HEK293 (cell line): ENCODE results near the gene RHEB.

ENCODE experiments used
- CTCF ChIA-PET: fragments of 350-600 bp; formaldehyde crosslinking; extraction: SDS; loops from one replicate; lab custom pipeline; 2021; ENCODE audit warnings: antibody characterized with exemption; lab: Yijun Ruan, JAX
- POLR2A ChIA-PET: fragments of 300-600 bp; formaldehyde crosslinking; extraction: SDS; loops from one replicate; lab custom pipeline; 2020; ENCODE audit warnings: antibody characterized with exemption, inconsistent platforms; lab: Yijun Ruan, JAX
- H3K27ac ChIP-seq: fragments of 200-500 bp; sonication (Bioruptor generic); 2 replicates; pipeline ENCODE4 v1.5.1; 2014; ENCODE audit warnings: low read depth, low read length, control low read depth, inconsistent platforms; ENCODE audit errors: extremely low read depth
- H3K36me3 ChIP-seq, 2 experiments: fragments of 200-500 bp in 1 of 2; sonication (Bioruptor generic) in 1 of 2; 1 replicate in 1 of 2; 2 replicates in 1 of 2; pipeline ENCODE4 v1.5.1; 2014 to 2017; ENCODE audit warnings: inconsistent platforms in 2 of 2, low read length in 2 of 2; ENCODE audit not compliant: control insufficient read depth in 2 of 2, insufficient read depth in 1 of 2
- H3K4me1 ChIP-seq: fragments of 200-500 bp; sonication (Bioruptor generic); 2 replicates; pipeline ENCODE4 v1.5.1; 2014; ENCODE audit warnings: mild to moderate bottlenecking, low read length, inconsistent platforms; ENCODE audit not compliant: control insufficient read depth, insufficient read depth
- H3K4me3 ChIP-seq: 2 replicates; pipeline ENCODE4 v1.5.1; 2011; ENCODE audit warnings: low read depth, mild to moderate bottlenecking, control low read depth, low read length, moderate library complexity
- H3K9me3 ChIP-seq: fragments of 200-500 bp; sonication (Bioruptor generic); 2 replicates; pipeline ENCODE4 v1.5.1; 2014; ENCODE audit warnings: low read depth, low read length, inconsistent platforms; ENCODE audit not compliant: control insufficient read depth, insufficient read depth
- CTCF ChIP-seq: fragments of 450-650 bp; formaldehyde crosslinking; IDR thresholded peaks from 2 replicates; pipeline ENCODE4 v1.5.1; 2016; ENCODE audit warnings: missing biosample characterization, missing genetic modification characterization
- KLF7 ChIP-seq: fragments of 450-650 bp; formaldehyde crosslinking; IDR thresholded peaks from 2 replicates; pipeline ENCODE4 v1.5.1; 2016; ENCODE audit warnings: missing biosample characterization, missing genetic modification characterization, borderline replicate concordance
- KLF9 ChIP-seq: fragments of 450-650 bp; formaldehyde crosslinking; IDR thresholded peaks from 2 replicates; pipeline ENCODE4 v1.5.1; 2016; ENCODE audit warnings: missing biosample characterization, missing genetic modification characterization, low read depth
- PATZ1 ChIP-seq: fragments of 450-650 bp; formaldehyde crosslinking; IDR thresholded peaks from 2 replicates; pipeline ENCODE4 v1.5.1; 2016; ENCODE audit warnings: missing biosample characterization, missing genetic modification characterization
- PRDM1 ChIP-seq: fragments of 450-650 bp; formaldehyde crosslinking; IDR thresholded peaks from 2 replicates; pipeline ENCODE4; 2016; ENCODE audit warnings: missing biosample characterization, missing genetic modification characterization
- WT1 ChIP-seq: fragments of 450-650 bp; formaldehyde crosslinking; IDR thresholded peaks from 2 replicates; pipeline ENCODE4 v1.5.1; 2016; ENCODE audit warnings: missing biosample characterization, missing genetic modification characterization
- ZEB2 ChIP-seq: fragments of 450-650 bp; formaldehyde crosslinking; IDR thresholded peaks from 2 replicates; pipeline ENCODE4 v1.5.1; 2016; ENCODE audit warnings: missing biosample characterization, missing genetic modification characterization
- ZFP37 ChIP-seq: fragments of 450-650 bp; formaldehyde crosslinking; IDR thresholded peaks from 2 replicates; pipeline ENCODE4 v1.5.1; 2016; ENCODE audit warnings: missing biosample characterization, missing genetic modification characterization
- ZFP41 ChIP-seq: fragments of 450-650 bp; formaldehyde crosslinking; IDR thresholded peaks from 2 replicates; pipeline ENCODE4 v1.5.1; 2016; ENCODE audit warnings: missing biosample characterization, missing genetic modification characterization, borderline replicate concordance
- ZIC2 ChIP-seq: fragments of 450-650 bp; formaldehyde crosslinking; IDR thresholded peaks from 2 replicates; pipeline ENCODE4 v1.5.1; 2016; ENCODE audit warnings: missing biosample characterization, missing genetic modification characterization
- ZNF214 ChIP-seq: fragments of 450-650 bp; formaldehyde crosslinking; IDR thresholded peaks from 2 replicates; pipeline ENCODE4 v1.5.1; 2017; ENCODE audit warnings: missing biosample characterization, mild to moderate bottlenecking, missing genetic modification characterization, borderline replicate concordance
- ZNF221 ChIP-seq: fragments of 450-650 bp; formaldehyde crosslinking; IDR thresholded peaks from 2 replicates; pipeline ENCODE4 v1.5.1; 2017; ENCODE audit warnings: missing biosample characterization, missing genetic modification characterization, borderline replicate concordance
- ZNF26 ChIP-seq: fragments of 450-650 bp; formaldehyde crosslinking; IDR thresholded peaks from 2 replicates; pipeline ENCODE4 v1.5.1; 2016; ENCODE audit warnings: missing biosample characterization, missing genetic modification characterization
- ZNF292 ChIP-seq: fragments of 450-650 bp; formaldehyde crosslinking; IDR thresholded peaks from 2 replicates; pipeline ENCODE4 v1.5.1; 2016; ENCODE audit warnings: low read depth, missing biosample characterization, missing genetic modification characterization, borderline replicate concordance
- ZNF391 ChIP-seq: fragments of 450-650 bp; formaldehyde crosslinking; IDR thresholded peaks from 2 replicates; pipeline ENCODE4 v1.5.1; 2016; ENCODE audit warnings: low read depth, missing biosample characterization, missing genetic modification characterization, borderline replicate concordance
- ZNF560 ChIP-seq: fragments of 450-650 bp; formaldehyde crosslinking; IDR thresholded peaks from 2 replicates; pipeline ENCODE4 v1.5.1; 2017; ENCODE audit warnings: missing biosample characterization, missing genetic modification characterization, borderline replicate concordance
- ZNF600 ChIP-seq: fragments of 450-650 bp; formaldehyde crosslinking; IDR thresholded peaks from 2 replicates; pipeline ENCODE4 v1.5.1; 2016; ENCODE audit warnings: missing biosample characterization, missing genetic modification characterization
- ZNF621 ChIP-seq: fragments of 450-650 bp; formaldehyde crosslinking; IDR thresholded peaks from 2 replicates; pipeline ENCODE4 v1.5.1; 2017; ENCODE audit warnings: missing biosample characterization, missing genetic modification characterization
- ZNF747 ChIP-seq: fragments of 450-650 bp; formaldehyde crosslinking; IDR thresholded peaks from 2 replicates; pipeline ENCODE4 v1.5.1; 2016; ENCODE audit warnings: missing biosample characterization, missing genetic modification characterization
- ZNF768 ChIP-seq: fragments of 450-650 bp; formaldehyde crosslinking; IDR thresholded peaks from 2 replicates; pipeline ENCODE4 v1.5.1; 2018; ENCODE audit warnings: missing biosample characterization, mild to moderate bottlenecking, missing genetic modification characterization
- ZNF792 ChIP-seq: fragments of 450-650 bp; formaldehyde crosslinking; IDR thresholded peaks from 2 replicates; pipeline ENCODE4 v1.5.1; 2016; ENCODE audit warnings: missing biosample characterization, missing genetic modification characterization

Gene RHEB

GRCh38 chr7:151451626-151452571, 67.8 kb downstream of the RHEB start:
- Histone ChIP-seq H3K9me3 (no peaks in the 10 kb centered on the region), H3K4me1 (no peaks in the 10 kb centered on the region), H3K36me3 (no peaks in the 10 kb centered on the region), H3K27ac (no peak overlapping the region), H3K4me3 (no peak overlapping the region)
- TF ChIP-seq ZFP41 (no peak), ZNF214 (tag by site-specific recombination) (no peak)
- ChIA-PET POLR2A (no interaction called here), CTCF (interaction anchor here (0.7 to 0.9 kb wide), 3 partner anchors 9 to 454 kb away, joined by 3 to 5 read pairs (median 4); no protein-coding TSS in a partner anchor)

- Histone ChIP-seq H3K27ac (no peak overlapping the region), H3K36me3 (no peaks in the 10 kb centered on the region), H3K9me3 (no peaks in the 10 kb centered on the region), H3K4me3 (no peak overlapping the region), H3K4me1 (no peaks in the 10 kb centered on the region)
- CTCF ChIA-PET = interaction anchor here (0.6 to 0.9 kb wide), 4 partner anchors 9 to 85 kb away, joined by 3 to 5 read pairs (median 4); no protein-coding TSS in a partner anchor
- TF ChIP-seq PRDM1 (tag by site-specific recombination) = no peak
- no peak for TF ChIP-seq ZNF621 (tag by site-specific recombination)
- no peak for TF ChIP-seq PATZ1
- no peak for TF ChIP-seq ZEB2
- no peak for TF ChIP-seq ZNF600
- TF ChIP-seq ZNF391 = no peak
- no peak for TF ChIP-seq KLF7 (tag by site-specific recombination)
- TF ChIP-seq ZNF26 (tag by site-specific recombination) = no peak
- no peak for TF ChIP-seq ZNF747
- no peak for TF ChIP-seq ZNF221 (tag by site-specific recombination)
- no peak for TF ChIP-seq CTCF (tag by site-specific recombination)
- no peak for TF ChIP-seq ZNF768 (tag by site-specific recombination)
- no peak for TF ChIP-seq WT1 (tag by site-specific recombination)
- no peak for TF ChIP-seq KLF9 (tag by site-specific recombination)
- POLR2A ChIA-PET = no interaction called here
Observed at GRCh38 chr7:151451156-151451555, 68.5 kb downstream of the RHEB start.

GRCh38 chr7:151449990-151450389, 69.7 kb downstream of the RHEB start:
- no peaks in the 10 kb centered on the region for H3K4me1 ChIP-seq
- CTCF ChIA-PET = interaction anchor here (2.3 kb wide), 1 partner anchor 81 kb away, joined by 7 read pairs; no protein-coding TSS in a partner anchor
- no peaks in the 10 kb centered on the region for H3K36me3 ChIP-seq
- H3K4me3 ChIP-seq = no peak overlapping the region
- POLR2A ChIA-PET = no interaction called here
- H3K27ac ChIP-seq = no peak overlapping the region
- TF ChIP-seq ZNF292 (tag by site-specific recombination) (no peak), ZNF792 (tag by site-specific recombination) (no peak), ZIC2 (tag by site-specific recombination) (no peak), ZNF560 (no peak), ZFP37 (tag by site-specific recombination) (no peak), ZNF768 (tag by site-specific recombination) (no peak)
- H3K9me3 ChIP-seq = no peaks in the 10 kb centered on the region
